ENCODE measurements around the gene ITPRIPL1. TPM values are rescaled to one million over a fixed set of nuclear protein-coding genes. Genes with fewer than 3 reads are reported as not detected.

Gene ITPRIPL1
- total and polyA plus RNA-seq, 4 donors = 0.19 to 3.1 (median 0.28) TPM

DNA sequence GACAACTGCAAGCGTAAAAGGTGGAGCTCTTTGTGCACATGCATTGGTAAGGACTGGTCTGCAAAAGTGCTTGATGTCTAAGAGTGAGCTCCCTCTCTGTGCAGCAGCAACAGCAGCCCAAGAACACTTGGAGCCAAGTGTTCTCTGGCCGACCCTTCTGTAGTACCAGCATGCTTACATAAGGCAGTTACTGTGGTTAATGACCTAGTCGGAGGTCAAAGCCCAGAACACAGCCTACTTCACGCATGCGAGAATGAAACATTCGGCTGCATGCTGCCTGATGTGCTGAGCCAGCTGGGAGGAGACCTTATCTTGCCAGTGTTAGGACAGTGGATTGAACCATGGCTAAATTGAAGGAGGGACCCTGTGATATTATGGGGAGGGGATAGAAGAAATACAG, 31.8 kb downstream of the ITPRIPL1 start (continued):
- TF ChIP-seq TAF1 (conservative IDR thresholded peaks at IDR 0.05) (no peak), SP1 (IDR thresholded peaks at IDR 0.05) (peak; percentile 90), HNF4G (IDR thresholded peaks at IDR 0.05) (peak; percentile 36), NR2F2 (IDR thresholded peaks at IDR 0.05) (peak; percentile 91)
- TF ChIP-seq, protein P1, sequence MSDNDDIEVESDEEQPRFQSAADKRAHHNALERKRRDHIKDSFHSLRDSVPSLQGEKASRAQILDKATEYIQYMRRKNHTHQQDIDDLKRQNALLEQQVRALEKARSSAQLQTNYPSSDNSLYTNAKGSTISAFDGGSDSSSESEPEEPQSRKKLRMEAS (IDR thresholded peaks at IDR 0.05) = peak; percentile 88
- TF ChIP-seq, protein P2, sequence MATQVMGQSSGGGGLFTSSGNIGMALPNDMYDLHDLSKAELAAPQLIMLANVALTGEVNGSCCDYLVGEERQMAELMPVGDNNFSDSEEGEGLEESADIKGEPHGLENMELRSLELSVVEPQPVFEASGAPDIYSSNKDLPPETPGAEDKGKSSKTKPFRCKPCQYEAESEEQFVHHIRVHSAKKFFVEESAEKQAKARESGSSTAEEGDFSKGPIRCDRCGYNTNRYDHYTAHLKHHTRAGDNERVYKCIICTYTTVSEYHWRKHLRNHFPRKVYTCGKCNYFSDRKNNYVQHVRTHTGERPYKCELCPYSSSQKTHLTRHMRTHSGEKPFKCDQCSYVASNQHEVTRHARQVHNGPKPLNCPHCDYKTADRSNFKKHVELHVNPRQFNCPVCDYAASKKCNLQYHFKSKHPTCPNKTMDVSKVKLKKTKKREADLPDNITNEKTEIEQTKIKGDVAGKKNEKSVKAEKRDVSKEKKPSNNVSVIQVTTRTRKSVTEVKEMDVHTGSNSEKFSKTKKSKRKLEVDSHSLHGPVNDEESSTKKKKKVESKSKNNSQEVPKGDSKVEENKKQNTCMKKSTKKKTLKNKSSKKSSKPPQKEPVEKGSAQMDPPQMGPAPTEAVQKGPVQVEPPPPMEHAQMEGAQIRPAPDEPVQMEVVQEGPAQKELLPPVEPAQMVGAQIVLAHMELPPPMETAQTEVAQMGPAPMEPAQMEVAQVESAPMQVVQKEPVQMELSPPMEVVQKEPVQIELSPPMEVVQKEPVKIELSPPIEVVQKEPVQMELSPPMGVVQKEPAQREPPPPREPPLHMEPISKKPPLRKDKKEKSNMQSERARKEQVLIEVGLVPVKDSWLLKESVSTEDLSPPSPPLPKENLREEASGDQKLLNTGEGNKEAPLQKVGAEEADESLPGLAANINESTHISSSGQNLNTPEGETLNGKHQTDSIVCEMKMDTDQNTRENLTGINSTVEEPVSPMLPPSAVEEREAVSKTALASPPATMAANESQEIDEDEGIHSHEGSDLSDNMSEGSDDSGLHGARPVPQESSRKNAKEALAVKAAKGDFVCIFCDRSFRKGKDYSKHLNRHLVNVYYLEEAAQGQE (IDR thresholded peaks at IDR 0.05) = peak; percentile 36

DNA sequence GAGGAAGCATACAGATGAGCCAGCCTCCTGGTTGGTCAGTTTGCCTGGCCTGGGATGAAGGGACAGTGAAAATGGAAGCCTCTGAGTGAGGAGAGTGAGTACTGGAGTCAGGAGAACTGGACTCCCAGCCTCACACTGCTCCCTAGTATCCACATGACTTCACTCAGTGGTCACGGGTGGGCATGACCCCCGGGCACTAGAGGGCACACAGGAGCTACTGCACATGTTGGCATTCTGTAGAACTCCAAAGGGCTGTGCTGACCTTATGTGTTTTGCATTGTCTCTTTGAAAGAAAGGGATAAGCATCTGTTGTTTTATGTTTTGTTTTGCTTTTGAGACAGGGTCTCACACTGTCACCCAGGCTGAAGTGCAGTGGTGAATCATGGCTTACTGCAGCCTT, 34.2 kb downstream of the ITPRIPL1 start:
- H3K9ac ChIP-seq (ENCODE audit: low read depth in 1 of 2, low read length in 2 of 2) = no peak overlapping the region
- no peaks in the 10 kb centered on the region for H3K36me3 ChIP-seq (ENCODE audit: control insufficient read depth in 4 of 4, insufficient read depth in 3 of 4, low read depth in 1 of 4, low read length in 3 of 4)
- peaks cover 3 to 27% (median 22%) of the 10 kb centered on the region in 4 donors for H3K4me1 ChIP-seq (ENCODE audit: control insufficient read depth in 4 of 4, insufficient read depth in 4 of 4, low read length in 3 of 4)
- H3K9me3 ChIP-seq (ENCODE audit: control insufficient read depth in 4 of 4, low read length in 3 of 4) = no peaks in the 10 kb centered on the region
- no peak overlapping the region for H3K27ac ChIP-seq (ENCODE audit: low read depth in 1 of 2, low read length in 2 of 2)
- H3K27me3 ChIP-seq (ENCODE audit: control insufficient read depth in 4 of 4, insufficient read depth in 4 of 4, low read length in 3 of 4) = no peaks in the 10 kb centered on the region
- no peak for DNase-seq (ENCODE audit: low spot score)
- TF ChIP-seq, protein P1 (IDR thresholded peaks at IDR 0.05) = no peak
- TF ChIP-seq GABPA (IDR thresholded peaks at IDR 0.05 in 1 of 2, conservative IDR thresholded peaks at IDR 0.05 in 1 of 2) = no peak
- no peak for TF ChIP-seq HNF4G (IDR thresholded peaks at IDR 0.05)
- TF ChIP-seq FOXA1 (IDR thresholded peaks at IDR 0.05) = no peak
- no peak for TF ChIP-seq EGR1 (IDR thresholded peaks at IDR 0.05; ENCODE audit: low read depth in 2 of 2)
- no peak for TF ChIP-seq SP1 (IDR thresholded peaks at IDR 0.05)
- TF ChIP-seq RAD21 (IDR thresholded peaks at IDR 0.05) = peak in 1 of 2 donors; percentile 42
- no peak for TF ChIP-seq JUND (IDR thresholded peaks at IDR 0.05)
- no peak for TF ChIP-seq FOXA2 (IDR thresholded peaks at IDR 0.05)
- TF ChIP-seq, protein P3, sequence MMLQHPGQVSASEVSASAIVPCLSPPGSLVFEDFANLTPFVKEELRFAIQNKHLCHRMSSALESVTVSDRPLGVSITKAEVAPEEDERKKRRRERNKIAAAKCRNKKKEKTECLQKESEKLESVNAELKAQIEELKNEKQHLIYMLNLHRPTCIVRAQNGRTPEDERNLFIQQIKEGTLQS (IDR thresholded peaks at IDR 0.05) = no peak
- TF ChIP-seq, protein P2 (IDR thresholded peaks at IDR 0.05) = no peak
- TF ChIP-seq, protein P4, sequence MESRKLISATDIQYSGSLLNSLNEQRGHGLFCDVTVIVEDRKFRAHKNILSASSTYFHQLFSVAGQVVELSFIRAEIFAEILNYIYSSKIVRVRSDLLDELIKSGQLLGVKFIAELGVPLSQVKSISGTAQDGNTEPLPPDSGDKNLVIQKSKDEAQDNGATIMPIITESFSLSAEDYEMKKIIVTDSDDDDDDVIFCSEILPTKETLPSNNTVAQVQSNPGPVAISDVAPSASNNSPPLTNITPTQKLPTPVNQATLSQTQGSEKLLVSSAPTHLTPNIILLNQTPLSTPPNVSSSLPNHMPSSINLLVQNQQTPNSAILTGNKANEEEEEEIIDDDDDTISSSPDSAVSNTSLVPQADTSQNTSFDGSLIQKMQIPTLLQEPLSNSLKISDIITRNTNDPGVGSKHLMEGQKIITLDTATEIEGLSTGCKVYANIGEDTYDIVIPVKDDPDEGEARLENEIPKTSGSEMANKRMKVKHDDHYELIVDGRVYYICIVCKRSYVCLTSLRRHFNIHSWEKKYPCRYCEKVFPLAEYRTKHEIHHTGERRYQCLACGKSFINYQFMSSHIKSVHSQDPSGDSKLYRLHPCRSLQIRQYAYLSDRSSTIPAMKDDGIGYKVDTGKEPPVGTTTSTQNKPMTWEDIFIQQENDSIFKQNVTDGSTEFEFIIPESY (IDR thresholded peaks at IDR 0.05) = no peak
- no peak for TF ChIP-seq YY1 (IDR thresholded peaks at IDR 0.05)
- TF ChIP-seq, protein P5, sequence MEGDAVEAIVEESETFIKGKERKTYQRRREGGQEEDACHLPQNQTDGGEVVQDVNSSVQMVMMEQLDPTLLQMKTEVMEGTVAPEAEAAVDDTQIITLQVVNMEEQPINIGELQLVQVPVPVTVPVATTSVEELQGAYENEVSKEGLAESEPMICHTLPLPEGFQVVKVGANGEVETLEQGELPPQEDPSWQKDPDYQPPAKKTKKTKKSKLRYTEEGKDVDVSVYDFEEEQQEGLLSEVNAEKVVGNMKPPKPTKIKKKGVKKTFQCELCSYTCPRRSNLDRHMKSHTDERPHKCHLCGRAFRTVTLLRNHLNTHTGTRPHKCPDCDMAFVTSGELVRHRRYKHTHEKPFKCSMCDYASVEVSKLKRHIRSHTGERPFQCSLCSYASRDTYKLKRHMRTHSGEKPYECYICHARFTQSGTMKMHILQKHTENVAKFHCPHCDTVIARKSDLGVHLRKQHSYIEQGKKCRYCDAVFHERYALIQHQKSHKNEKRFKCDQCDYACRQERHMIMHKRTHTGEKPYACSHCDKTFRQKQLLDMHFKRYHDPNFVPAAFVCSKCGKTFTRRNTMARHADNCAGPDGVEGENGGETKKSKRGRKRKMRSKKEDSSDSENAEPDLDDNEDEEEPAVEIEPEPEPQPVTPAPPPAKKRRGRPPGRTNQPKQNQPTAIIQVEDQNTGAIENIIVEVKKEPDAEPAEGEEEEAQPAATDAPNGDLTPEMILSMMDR (IDR thresholded peaks at IDR 0.05; ENCODE audit: low read depth, low read length, missing input control) = peak; percentile 6
- H3K4me3 ChIP-seq (ENCODE audit: low read depth in 1 of 3, low read length in 3 of 3) = no peak overlapping the region
- WGBS = 62% methylated on average over 2 of the region's 2 CpGs

Data from liver (tissue), 9 donors.